Neuronal stem cell (in vitro differentiated cells): ENCODE data around the gene CCT2.

Experiments used
- DNase-seq: peaks from one replicate; pipeline ENCODE4 v3.0.0-alpha.2; 2013; ENCODE audit warnings: low spot score
- H2AFZ ChIP-seq: one replicate; pipeline ENCODE4 v1.6.1; 2013; ENCODE audit warnings: mild to moderate bottlenecking, low read length, inconsistent platforms
- H2AK5ac ChIP-seq: 2 replicates; pipeline ENCODE4 v1.6.1; 2013; ENCODE audit warnings: low read depth, mild to moderate bottlenecking, inconsistent platforms, low read length, moderate library complexity, mixed read lengths
- H2BK120ac ChIP-seq: 2 replicates; pipeline ENCODE4 v1.6.1; 2013; ENCODE audit warnings: low read depth, mild to moderate bottlenecking, inconsistent platforms, low read length, moderate library complexity, mixed read lengths
- H2BK12ac ChIP-seq: one replicate; pipeline ENCODE4 v1.6.1; 2013; ENCODE audit warnings: low read length, inconsistent platforms
- H2BK15ac ChIP-seq: 2 replicates; pipeline ENCODE4 v1.6.1; 2013; ENCODE audit warnings: mild to moderate bottlenecking, low read length, inconsistent platforms, mixed read lengths
- H2BK5ac ChIP-seq: one replicate; pipeline ENCODE4 v1.6.1; 2013; ENCODE audit warnings: inconsistent platforms, mild to moderate bottlenecking, low read length, moderate library complexity
- H3K14ac ChIP-seq: one replicate; pipeline ENCODE4 v1.6.1; 2013; ENCODE audit warnings: low read length, inconsistent platforms
- H3K18ac ChIP-seq: 2 replicates; pipeline ENCODE4 v1.6.1; 2013; ENCODE audit warnings: low read length, inconsistent platforms
- H3K23ac ChIP-seq: 2 replicates; pipeline ENCODE4 v1.6.1; 2013; ENCODE audit warnings: low read depth, mild to moderate bottlenecking, mixed read lengths, low read length, inconsistent platforms; ENCODE audit not compliant: poor library complexity
- H3K27ac ChIP-seq: replicated peaks from 3 replicates; pipeline ENCODE4 v1.5.1; 2013; ENCODE audit warnings: low read length, inconsistent platforms
- H3K27me3 ChIP-seq, 3 experiments: 2 replicates each; pipeline ENCODE4 v1.6.1; 2013; ENCODE audit warnings: low read length in 3 of 3, mild to moderate bottlenecking in 2 of 3, inconsistent platforms in 1 of 3, low read depth in 1 of 3, mixed read lengths in 1 of 3, moderate library complexity in 1 of 3; ENCODE audit not compliant: control insufficient read depth in 3 of 3, insufficient read depth in 3 of 3
- H3K36me3 ChIP-seq, 2 donors: replicated peaks in 1 of 2; 2 replicates each; pipeline ENCODE4 v1.6.1; 2013; ENCODE audit warnings: low read length in 2 of 2; ENCODE audit not compliant: control insufficient read depth in 2 of 2, insufficient read depth in 2 of 2
- H3K4ac ChIP-seq: 2 replicates; pipeline ENCODE4 v1.6.1; 2013; ENCODE audit warnings: inconsistent platforms, mild to moderate bottlenecking, low read length, moderate library complexity
- H3K4me1 ChIP-seq, 2 donors: 1 replicate in 1 of 2; 2 replicates in 1 of 2; pipeline ENCODE4 v1.6.1; 2013; ENCODE audit warnings: low read length in 2 of 2, low read depth in 1 of 2; ENCODE audit not compliant: control insufficient read depth in 2 of 2, insufficient read depth in 1 of 2
- H3K4me2 ChIP-seq: one replicate; pipeline ENCODE4 v1.6.1; 2013; ENCODE audit warnings: mild to moderate bottlenecking, low read length, inconsistent platforms; ENCODE audit not compliant: insufficient read depth, poor library complexity, severe bottlenecking
- H3K4me3 ChIP-seq, 2 donors: 2 replicates each; pipeline ENCODE4 v1.5.1; 2013; ENCODE audit warnings: low read length in 2 of 2, mild to moderate bottlenecking in 2 of 2, inconsistent platforms in 1 of 2, moderate library complexity in 1 of 2
- H3K79me1 ChIP-seq: one replicate; pipeline ENCODE4 v1.6.1; 2013; ENCODE audit warnings: low read depth, mild to moderate bottlenecking, inconsistent platforms, low read length, moderate library complexity
- H3K9ac ChIP-seq: one replicate; pipeline ENCODE4 v1.6.1; 2013; ENCODE audit warnings: mild to moderate bottlenecking, low read depth, low read length, inconsistent platforms; ENCODE audit not compliant: poor library complexity
- H3K9me3 ChIP-seq, 2 donors: replicated peaks in 1 of 2; 2 replicates each; pipeline versions ENCODE3 to v1.6.1; 2013; ENCODE audit warnings: low read length in 2 of 2, mild to moderate bottlenecking in 2 of 2, inconsistent platforms in 1 of 2, low read depth in 1 of 2, mixed read lengths in 1 of 2, moderate library complexity in 1 of 2; ENCODE audit not compliant: control insufficient read depth in 2 of 2, insufficient read depth in 1 of 2
- H4K8ac ChIP-seq: one replicate; pipeline ENCODE4 v1.6.1; 2013; ENCODE audit warnings: low read depth, mild to moderate bottlenecking, inconsistent platforms, low read length, moderate library complexity
- H4K91ac ChIP-seq: one replicate; pipeline ENCODE4 v1.6.1; 2013; ENCODE audit warnings: low read length, low read depth, mild to moderate bottlenecking, inconsistent platforms; ENCODE audit not compliant: poor library complexity
- WGBS, 2 donors: extraction: QIAGEN DNeasy Blood & Tissue Kit; methylation state at CpG; one replicate each; pipeline ENCODE4 v1.1.7; 2013; ENCODE audit warnings: missing lambda C conversion rate in 2 of 2, mixed read lengths in 1 of 2; ENCODE audit not compliant: insufficient read length in 2 of 2, insufficient replicate concordance in 1 of 2; ENCODE audit errors: extremely low coverage in 2 of 2; 5-methylcytosine and 5-hydroxymethylcytosine counted together

CCT2 gene

DNA sequence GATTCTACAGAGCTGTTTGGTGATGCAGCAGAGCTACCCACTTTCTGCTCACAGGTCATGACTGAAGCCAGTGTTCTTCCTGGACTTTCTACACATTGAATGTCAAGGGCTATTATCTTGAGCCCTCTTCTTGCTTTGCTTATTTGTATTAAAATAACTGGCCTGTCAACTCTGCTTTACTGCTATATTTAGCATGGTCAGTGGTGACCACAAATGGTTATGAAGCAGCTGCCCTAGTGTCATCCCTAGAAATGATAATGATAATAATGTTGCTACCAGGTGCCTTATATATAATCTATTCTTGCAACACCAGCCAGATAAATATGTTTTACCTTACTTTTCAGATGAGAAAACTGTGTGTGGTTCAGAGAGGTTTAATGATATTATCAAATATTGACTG, 28.1 kb downstream of the CCT2 start:
- Histone ChIP-seq H2AFZ (no peak overlapping the region), H3K18ac (no peak overlapping the region), H2BK120ac (no peak overlapping the region)

DNA sequence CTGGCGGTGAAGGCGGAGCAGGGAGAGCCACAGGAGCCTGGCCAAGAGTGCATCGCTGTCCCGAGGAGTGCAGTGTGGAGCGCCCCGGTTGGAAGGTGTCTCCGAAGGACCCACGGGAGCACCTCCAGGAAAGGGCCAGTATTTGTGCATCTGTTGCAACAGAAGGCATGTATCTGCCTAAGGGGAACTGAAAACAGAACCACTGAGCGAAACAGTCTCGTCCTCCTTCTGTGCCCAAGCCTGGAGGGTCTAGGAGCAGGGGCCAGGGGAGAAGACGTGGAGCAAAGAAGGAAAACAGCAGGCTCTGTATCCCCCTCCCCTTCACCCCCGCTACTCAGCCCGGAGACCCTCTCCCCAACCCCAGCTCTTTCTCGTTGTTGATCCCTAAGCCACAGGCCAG, 30.8 kb downstream of the CCT2 start:
- no peak for DNase-seq
- H3K23ac ChIP-seq: no peak overlapping the region
- H2AFZ ChIP-seq: no peak overlapping the region
- no peak overlapping the region for H4K91ac ChIP-seq
- H2BK5ac ChIP-seq: no peak overlapping the region
- H3K79me1 ChIP-seq: no peaks in the 10 kb centered on the region
- H3K4me3 ChIP-seq: no peak overlapping the region
- no CpG with 5 or more reads among the region's 14 CpGs for WGBS, 2 donors
- H3K36me3 ChIP-seq: no peaks in the 10 kb centered on the region
- no peak overlapping the region for H2AK5ac ChIP-seq
- no peak overlapping the region for H3K27ac ChIP-seq
- H3K4me2 ChIP-seq: no peak overlapping the region
- no peak overlapping the region for H4K8ac ChIP-seq
- no peak overlapping the region for H3K18ac ChIP-seq
- H3K9me3 ChIP-seq: peaks cover 2 to 4% of the 10 kb centered on the region in 2 donors
- H2BK12ac ChIP-seq: no peak overlapping the region
- H2BK120ac ChIP-seq: no peak overlapping the region
- H3K14ac ChIP-seq: no peak overlapping the region
- no peak overlapping the region for H3K4ac ChIP-seq
- H2BK15ac ChIP-seq: no peak overlapping the region
- H3K27me3 ChIP-seq: peaks cover 0 to 8% (median 0%) of the 10 kb centered on the region in 3 experiments
- no peak overlapping the region for H3K9ac ChIP-seq
- no peaks in the 10 kb centered on the region for H3K4me1 ChIP-seq

More for the DNA sequence above, 28.1 kb downstream of the CCT2 start:
- no peaks in the 10 kb centered on the region for H3K36me3 ChIP-seq
- H2AK5ac ChIP-seq: no peak overlapping the region
- no peak for DNase-seq
- H3K27me3 ChIP-seq: peaks cover 0 to 8% (median 0%) of the 10 kb centered on the region in 3 experiments
- peaks cover 0 to 2% of the 10 kb centered on the region in 2 donors for H3K9me3 ChIP-seq
- no peaks in the 10 kb centered on the region for H3K79me1 ChIP-seq
- H3K4me1 ChIP-seq: no peaks in the 10 kb centered on the region
- H2BK12ac ChIP-seq: no peak overlapping the region
- H3K9ac ChIP-seq: no peak overlapping the region
- no peak overlapping the region for H2BK15ac ChIP-seq
- no peak overlapping the region for H2BK5ac ChIP-seq
- H4K91ac ChIP-seq: no peak overlapping the region
- no peak overlapping the region for H3K4me2 ChIP-seq
- no peak overlapping the region for H3K23ac ChIP-seq
- H3K14ac ChIP-seq: no peak overlapping the region
- no peak overlapping the region for H3K27ac ChIP-seq
- no peak overlapping the region for H3K4me3 ChIP-seq
- H4K8ac ChIP-seq: no peak overlapping the region
- no peak overlapping the region for H3K4ac ChIP-seq

DNA sequence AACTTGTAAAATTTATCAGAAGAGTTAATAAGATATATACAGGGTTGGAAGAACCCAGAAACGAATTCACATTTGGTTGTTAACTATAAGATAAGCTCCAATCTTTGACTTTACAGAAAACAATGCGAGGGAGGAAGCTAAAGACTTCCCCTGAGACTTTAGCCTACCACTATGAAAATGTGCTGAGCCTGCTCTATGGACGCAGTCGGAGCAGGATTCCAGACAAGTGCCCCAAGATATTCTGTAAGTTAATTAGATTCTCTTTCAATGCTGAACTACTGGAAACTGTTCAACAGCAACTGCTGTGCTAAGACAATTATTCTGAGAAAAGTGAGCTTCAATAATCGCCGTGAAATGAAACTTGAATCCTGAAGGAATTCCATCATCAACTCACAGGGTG, 33.8 kb downstream of the CCT2 start:
- Histone ChIP-seq H3K79me1 (no peaks in the 10 kb centered on the region), H2BK120ac (no peak overlapping the region), H2AFZ (no peak overlapping the region), H4K8ac (no peak overlapping the region), H2BK12ac (no peak overlapping the region), H3K4me3 (no peak overlapping the region), H2BK5ac (no peak overlapping the region), H3K18ac (no peak overlapping the region), H3K23ac (no peak overlapping the region), H3K27ac (no peak overlapping the region), H2AK5ac (no peak overlapping the region), H4K91ac (no peak overlapping the region), H3K4me2 (no peak overlapping the region), H3K4me1 (no peaks in the 10 kb centered on the region), H2BK15ac (no peak overlapping the region), H3K9ac (no peak overlapping the region), H3K9me3 (peaks cover 0 to 4% of the 10 kb centered on the region in 2 donors), H3K36me3 (no peaks in the 10 kb centered on the region), H3K14ac (no peak overlapping the region), H3K4ac (no peak overlapping the region), H3K27me3 (peaks cover 0 to 13% (median 0%) of the 10 kb centered on the region in 3 experiments)
- DNase-seq: no peak
- WGBS, 2 donors: no CpG with 5 or more reads among the region's 6 CpGs

DNA sequence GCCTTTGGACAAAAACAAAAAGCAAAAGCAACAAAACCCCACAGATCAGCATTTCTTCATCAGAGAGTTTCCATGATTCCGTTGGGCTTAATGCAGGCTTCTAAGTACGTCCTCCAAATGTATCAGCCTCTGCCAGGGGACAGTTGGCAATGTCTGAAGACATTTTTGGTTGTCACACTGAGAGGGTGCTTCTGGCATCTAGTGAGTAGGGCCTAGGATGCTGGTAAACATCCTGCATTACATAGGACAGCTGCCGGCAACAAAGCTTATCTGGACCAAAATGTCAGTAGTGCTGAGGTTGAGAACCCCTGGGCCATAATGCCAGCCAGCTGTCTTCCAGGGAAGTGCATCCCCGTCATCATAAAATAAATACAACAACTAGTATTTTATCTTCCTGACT, 34.8 kb downstream of the CCT2 start:
- Histone ChIP-seq H4K8ac (no peak overlapping the region), H3K23ac (no peak overlapping the region), H3K36me3 (no peaks in the 10 kb centered on the region), H2AK5ac (no peak overlapping the region), H3K79me1 (no peaks in the 10 kb centered on the region), H2BK5ac (no peak overlapping the region), H3K4ac (no peak overlapping the region), H2BK12ac (no peak overlapping the region), H3K18ac (no peak overlapping the region), H3K4me1 (no peaks in the 10 kb centered on the region), H3K4me3 (no peak overlapping the region), H3K9me3 (peaks cover 0 to 4% of the 10 kb centered on the region in 2 donors), H3K14ac (no peak overlapping the region), H4K91ac (no peak overlapping the region), H2AFZ (no peak overlapping the region), H3K27me3 (peaks cover 0 to 13% (median 0%) of the 10 kb centered on the region in 3 experiments), H3K9ac (no peak overlapping the region), H3K27ac (no peak overlapping the region), H2BK15ac (no peak overlapping the region), H2BK120ac (no peak overlapping the region), H3K4me2 (no peak overlapping the region)
- no peak for DNase-seq
- WGBS, 2 donors: no CpG with 5 or more reads among the region's 4 CpGs
